ENCODE data around the gene SOCS3. TPM values are rescaled to one million over a fixed set of nuclear protein-coding genes. Genes with fewer than 3 reads are reported as not detected.

The SOCS3 gene
- total and polyA plus RNA-seq, 2 experiments from 2014 or later: 33.3 to 59.0 TPM

DNA sequence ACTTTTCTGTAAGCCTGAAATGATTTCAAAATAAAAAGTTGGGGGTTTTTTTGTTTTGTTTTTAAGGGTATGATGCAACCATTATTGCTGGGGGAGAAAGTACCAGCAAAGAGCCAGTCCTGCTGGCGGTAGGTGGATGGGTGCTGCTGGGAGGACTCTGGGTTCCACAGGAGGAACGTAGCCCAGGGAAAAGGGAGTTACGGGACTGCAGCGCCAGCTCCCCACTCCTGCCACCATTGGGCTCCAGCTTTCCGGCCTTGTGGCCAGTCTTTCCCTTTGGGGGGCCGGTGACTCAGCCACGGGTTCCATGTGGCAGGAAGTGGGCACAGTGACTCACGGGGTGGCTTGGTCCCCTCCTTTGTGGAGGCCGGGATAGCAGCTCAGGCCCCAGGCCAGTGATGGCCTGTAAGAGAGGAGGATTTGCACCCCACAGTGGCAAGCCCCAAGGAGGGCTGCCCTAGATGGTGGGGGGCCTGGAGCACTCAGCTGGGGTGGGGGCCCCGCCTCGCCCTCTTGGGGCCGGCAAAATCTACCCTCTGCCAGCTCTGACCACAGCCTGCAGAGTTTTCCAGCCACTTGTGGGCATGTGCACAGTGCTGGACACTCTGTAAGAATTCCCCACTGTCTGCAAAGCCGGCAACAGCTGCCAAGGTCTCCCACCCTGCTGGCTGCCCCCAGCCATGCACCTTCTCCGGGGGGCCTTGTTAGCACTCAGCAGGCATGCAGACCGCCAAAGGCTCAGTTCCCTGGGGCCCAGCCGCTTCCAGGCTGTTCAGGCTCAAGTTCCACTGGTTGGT lies 30.4 kb downstream of the SOCS3 start:
- no peak overlapping the region for H3K4me3 ChIP-seq
- H3K36me3 ChIP-seq: no peaks in the 10 kb centered on the region
- no peaks in the 10 kb centered on the region for H3K27me3 ChIP-seq
- H3K27ac ChIP-seq: no peak overlapping the region
- TF ChIP-seq, protein P1, sequence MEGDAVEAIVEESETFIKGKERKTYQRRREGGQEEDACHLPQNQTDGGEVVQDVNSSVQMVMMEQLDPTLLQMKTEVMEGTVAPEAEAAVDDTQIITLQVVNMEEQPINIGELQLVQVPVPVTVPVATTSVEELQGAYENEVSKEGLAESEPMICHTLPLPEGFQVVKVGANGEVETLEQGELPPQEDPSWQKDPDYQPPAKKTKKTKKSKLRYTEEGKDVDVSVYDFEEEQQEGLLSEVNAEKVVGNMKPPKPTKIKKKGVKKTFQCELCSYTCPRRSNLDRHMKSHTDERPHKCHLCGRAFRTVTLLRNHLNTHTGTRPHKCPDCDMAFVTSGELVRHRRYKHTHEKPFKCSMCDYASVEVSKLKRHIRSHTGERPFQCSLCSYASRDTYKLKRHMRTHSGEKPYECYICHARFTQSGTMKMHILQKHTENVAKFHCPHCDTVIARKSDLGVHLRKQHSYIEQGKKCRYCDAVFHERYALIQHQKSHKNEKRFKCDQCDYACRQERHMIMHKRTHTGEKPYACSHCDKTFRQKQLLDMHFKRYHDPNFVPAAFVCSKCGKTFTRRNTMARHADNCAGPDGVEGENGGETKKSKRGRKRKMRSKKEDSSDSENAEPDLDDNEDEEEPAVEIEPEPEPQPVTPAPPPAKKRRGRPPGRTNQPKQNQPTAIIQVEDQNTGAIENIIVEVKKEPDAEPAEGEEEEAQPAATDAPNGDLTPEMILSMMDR (IDR thresholded peaks at IDR 0.05; ENCODE audit: low read depth, low read length): peak; percentile 3
- DNase-seq (ENCODE audit: low read depth in 1 of 2, low spot score in 1 of 2): peak in 1 of 2 donors; percentile 72
- no peaks in the 10 kb centered on the region for H3K9me3 ChIP-seq (ENCODE audit: low read depth)
- peaks cover 4% of the 10 kb centered on the region for H3K4me1 ChIP-seq (ENCODE audit: low read depth)

DNA sequence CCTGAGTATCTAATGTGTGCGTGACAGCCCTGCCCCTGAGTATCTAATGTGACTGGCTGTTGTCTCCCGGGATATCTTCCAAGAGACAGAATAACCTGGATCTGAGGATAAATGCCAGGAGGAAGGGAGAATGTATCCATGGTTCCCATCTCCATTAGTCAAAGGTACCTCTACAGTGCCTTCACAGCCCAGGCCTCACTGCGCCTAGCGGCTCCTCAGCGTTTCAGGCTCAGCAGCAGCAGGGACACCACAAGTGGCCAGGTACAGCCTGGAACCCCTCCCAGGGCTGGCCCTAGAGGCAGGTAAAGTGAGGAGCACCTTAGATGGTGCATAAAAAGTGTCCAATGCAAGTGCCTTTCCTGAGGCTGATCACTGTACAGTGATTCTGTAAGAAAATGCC lies 32.0 kb downstream of the SOCS3 start:
- TF ChIP-seq, protein P1 (IDR thresholded peaks at IDR 0.05; ENCODE audit: low read depth, low read length): no peak
- no peak for DNase-seq (ENCODE audit: low read depth in 1 of 2, low spot score in 1 of 2)
- Histone ChIP-seq H3K27ac (no peak overlapping the region), H3K4me3 (no peak overlapping the region), H3K4me1 (ENCODE audit: low read depth) (peaks cover 13% of the 10 kb centered on the region), H3K9me3 (ENCODE audit: low read depth) (no peaks in the 10 kb centered on the region), H3K36me3 (no peaks in the 10 kb centered on the region), H3K27me3 (no peaks in the 10 kb centered on the region)

DNA sequence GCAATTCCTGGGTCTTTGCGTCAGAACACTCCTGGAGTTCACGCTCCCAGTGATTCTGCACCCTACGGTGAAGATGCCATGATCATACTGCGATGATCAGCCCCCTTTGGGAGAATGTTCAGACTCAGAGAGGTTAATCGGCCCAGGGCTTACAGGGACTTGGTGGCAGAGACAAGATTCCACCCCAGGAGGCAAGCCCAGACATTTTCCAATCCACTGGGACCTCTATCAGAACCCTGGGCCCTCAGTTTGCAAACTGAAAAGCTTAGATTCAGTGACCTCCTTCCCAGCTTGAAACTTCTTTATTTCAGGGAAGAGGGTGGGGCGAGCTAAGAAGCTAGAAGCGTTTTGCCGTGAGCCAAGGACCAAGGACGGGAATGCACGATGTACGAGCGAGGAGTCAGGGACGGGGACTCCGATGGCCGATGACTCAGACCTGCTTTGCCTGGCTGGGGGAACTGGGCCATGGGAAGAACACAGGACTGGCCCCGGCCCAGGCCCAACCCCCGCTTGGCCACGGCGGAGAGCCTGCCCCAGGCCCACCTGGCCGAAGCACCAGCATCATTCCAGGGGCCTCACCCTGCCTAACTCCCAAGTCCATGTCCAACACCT lies 34.7 kb downstream of the SOCS3 start:
- Histone ChIP-seq H3K27me3 (no peaks in the 10 kb centered on the region), H3K4me3 (no peak overlapping the region), H3K27ac (peak overlapping the region; percentile 15), H3K4me1 (ENCODE audit: low read depth) (peaks cover 13% of the 10 kb centered on the region), H3K36me3 (no peaks in the 10 kb centered on the region), H3K9me3 (ENCODE audit: low read depth) (no peaks in the 10 kb centered on the region)
- TF ChIP-seq, protein P1 (IDR thresholded peaks at IDR 0.05; ENCODE audit: low read depth, low read length): no peak
- DNase-seq (ENCODE audit: low read depth in 1 of 2, low spot score in 1 of 2): peak in 1 of 2 donors; percentile 72

DNA sequence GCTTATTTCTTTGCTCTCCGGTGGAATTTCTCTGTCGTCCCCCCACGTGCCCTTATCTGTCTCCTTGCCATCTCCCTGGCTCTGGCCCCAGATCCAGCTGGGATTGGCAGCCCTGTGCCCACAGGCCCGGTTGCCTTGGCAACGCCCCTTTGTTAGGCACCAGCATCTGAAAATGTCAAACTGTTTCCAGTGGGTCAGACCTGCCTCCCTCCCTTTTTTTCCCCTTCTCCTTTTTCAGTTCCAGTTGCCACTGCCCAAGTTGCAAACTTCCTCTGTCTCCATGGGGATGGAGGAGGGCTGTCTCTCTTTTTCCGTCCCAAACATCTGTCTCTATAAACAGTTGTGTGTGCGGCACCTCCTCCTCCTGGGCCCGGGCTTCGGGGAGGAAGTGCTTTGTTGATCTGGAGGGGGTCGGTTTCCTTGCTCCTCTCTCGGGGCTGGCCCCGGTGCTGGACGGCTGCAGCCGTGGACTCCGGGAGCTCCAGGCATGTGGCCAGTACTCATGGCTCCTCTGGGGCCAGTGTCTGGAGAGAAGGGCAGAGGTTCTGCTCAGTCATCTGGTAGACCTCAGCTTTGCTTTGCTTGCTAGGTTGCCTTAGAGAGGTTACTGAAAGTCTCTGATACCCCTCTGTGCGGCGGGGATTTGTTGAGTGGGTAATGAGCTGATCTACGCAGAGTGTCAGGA lies 35.3 kb downstream of the SOCS3 start:
- peak overlapping the region; percentile 15 for H3K27ac ChIP-seq
- DNase-seq (ENCODE audit: low read depth in 1 of 2, low spot score in 1 of 2): peak in 1 of 2 donors; percentile 96
- no peaks in the 10 kb centered on the region for H3K9me3 ChIP-seq (ENCODE audit: low read depth)
- no peak overlapping the region for H3K4me3 ChIP-seq
- TF ChIP-seq, protein P1 (IDR thresholded peaks at IDR 0.05; ENCODE audit: low read depth, low read length): no peak
- H3K4me1 ChIP-seq (ENCODE audit: low read depth): peaks cover 13% of the 10 kb centered on the region
- H3K36me3 ChIP-seq: no peaks in the 10 kb centered on the region
- H3K27me3 ChIP-seq: no peaks in the 10 kb centered on the region

DNA sequence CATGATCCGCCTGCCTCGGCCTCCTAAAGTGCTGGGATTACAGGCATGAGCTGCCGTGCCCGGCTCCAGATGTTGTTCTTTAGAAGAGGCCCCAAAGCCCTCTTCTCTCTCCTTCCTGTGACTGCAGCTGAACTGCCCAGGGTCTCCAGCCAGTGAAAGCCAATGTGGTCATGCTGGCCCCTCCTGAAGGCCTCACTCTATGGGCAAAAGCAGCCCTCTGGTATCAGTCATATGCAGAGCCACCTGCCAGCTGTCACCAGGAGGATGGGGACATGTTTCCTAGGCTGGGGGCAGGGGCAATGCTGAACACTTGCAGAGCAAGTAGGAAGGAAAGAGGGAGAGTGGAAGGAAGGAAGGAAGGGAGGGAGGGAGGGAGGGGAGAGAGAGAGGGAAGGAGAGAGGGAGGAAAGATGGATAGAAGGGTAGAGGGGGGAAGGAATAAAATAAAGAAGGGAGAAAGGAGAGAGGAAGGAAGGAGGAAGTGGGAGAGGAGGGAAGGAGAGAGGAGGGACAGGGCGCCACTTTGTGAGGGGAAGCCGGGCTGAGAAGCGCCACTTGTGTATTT lies 36.0 kb downstream of the SOCS3 start:
- no peak overlapping the region for H3K4me3 ChIP-seq
- TF ChIP-seq, protein P1 (IDR thresholded peaks at IDR 0.05; ENCODE audit: low read depth, low read length): no peak
- DNase-seq (ENCODE audit: low read depth in 1 of 2, low spot score in 1 of 2): no peak
- no peaks in the 10 kb centered on the region for H3K9me3 ChIP-seq (ENCODE audit: low read depth)
- H3K27me3 ChIP-seq: no peaks in the 10 kb centered on the region
- H3K36me3 ChIP-seq: no peaks in the 10 kb centered on the region
- H3K27ac ChIP-seq: no peak overlapping the region
- peaks cover 13% of the 10 kb centered on the region for H3K4me1 ChIP-seq (ENCODE audit: low read depth)
